GM18519 (cell line): ENCODE results near the gene HLA-E.
"Not testable (repeated sequence)": the region's sequence is repeated elsewhere in the genome, so short reads cannot be mapped to it uniquely, and the experiment has no call there.

ENCODE experiments used
- ATAC-seq: cut with Tn5 transposase; IDR thresholded peaks from one replicate; pipeline ENCODE4 v1.9.1; 2021; ENCODE audit warnings: mild to moderate bottlenecking, moderate library complexity; ENCODE audit not compliant: unreplicated experiment, low FRiP score

HLA-E gene

DNA sequence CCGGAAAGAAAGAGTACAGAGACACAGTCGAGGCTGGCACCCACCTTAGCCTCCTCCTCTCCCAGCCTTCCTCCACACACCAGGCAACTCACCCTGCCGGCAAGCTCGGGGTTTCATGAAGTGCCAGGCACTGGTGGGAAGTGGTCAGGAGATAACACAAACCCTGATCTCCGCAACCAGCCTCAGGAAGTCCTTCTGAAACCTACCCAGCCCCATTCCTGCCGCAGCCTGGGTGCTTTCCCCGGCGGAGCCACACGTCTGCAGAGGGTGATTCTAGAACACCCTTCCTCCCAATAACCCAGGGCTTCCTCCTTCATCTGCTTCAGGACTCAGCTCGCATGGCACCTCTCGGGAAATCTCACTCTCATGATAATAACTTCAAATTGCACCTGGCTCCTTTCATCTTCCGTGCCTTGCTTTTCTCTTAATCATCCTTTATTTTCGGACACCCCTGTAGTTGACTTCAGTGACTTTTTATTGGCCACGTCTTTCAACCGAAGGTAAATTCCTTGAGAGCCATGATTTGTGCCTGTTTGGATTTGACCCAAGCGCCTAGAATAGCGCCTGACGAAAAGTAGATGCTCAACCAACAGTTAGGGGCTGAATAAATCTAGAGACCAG is 8.7 kb upstream of the HLA-E start:
- ATAC-seq = no peak

DNA sequence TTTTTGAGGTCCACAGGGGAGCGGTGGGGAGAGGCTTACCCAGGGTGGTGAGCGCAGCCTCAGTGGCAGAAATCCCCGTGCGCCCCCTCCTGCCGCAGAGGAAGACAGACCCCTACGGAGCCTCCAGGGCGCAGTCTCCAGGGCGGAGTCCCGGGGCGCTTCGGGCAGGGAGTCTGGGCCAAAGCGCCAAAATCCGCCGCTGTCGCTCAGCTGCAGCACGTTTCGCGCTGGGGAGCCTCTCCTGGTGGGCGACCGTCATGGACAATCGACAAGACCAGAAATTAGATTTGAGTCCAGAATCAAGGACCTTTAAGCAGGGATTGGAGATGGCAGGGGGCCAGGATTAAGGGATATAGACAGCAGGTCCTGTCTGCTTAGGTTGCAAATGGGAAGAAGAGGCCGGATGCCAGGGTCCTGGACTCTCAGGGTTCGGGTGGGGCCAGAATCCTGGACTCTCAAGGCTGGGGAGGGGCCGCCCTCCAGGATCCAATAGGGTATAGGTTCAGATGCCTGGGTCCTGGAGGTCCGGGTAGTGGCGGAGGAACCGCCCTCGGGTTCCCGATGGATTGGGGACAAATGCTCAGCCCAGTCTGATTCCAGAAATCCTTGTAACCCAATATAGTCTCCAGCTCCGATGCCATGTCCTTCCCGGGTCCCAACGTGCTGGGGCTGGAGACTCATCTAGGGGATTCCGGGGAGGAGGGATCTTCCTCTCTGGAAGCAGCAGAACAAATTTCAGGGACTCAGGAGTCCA is 7.9 kb upstream of the HLA-E start:
- no peak for ATAC-seq

DNA sequence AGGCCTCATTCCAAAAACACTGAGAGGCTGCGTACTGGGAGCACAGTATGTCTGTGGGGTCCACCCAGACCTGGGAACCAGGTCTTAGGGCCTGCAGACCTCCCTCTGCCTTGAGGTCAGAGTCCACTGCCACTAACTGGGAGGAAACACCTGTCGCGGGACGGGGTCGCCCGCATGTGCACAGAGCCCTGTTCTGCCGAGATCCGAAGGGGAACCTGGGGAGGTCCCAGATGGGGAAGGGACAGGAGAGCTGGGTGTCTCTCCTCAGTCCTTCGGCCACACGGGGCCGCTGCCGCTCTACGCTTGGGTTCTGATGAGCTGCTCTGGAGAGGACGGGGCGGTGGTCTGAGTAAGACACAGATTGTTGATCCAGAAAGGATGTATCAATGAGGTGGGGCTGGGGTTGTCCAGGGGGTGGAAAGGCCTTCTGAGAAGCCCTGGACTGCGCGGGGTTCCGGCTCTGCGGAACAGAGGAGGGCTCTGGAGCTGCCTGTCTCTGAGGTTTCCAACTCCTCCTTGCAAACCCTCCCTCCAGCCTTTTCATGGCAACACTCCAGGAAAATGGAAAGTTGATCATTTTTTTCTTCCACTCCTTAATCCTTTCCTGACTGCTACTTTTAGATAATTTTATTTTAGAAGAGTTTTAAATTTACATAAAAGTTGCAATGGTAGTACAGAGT is 7.2 kb upstream of the HLA-E start:
- not testable (repeated sequence) for ATAC-seq

DNA sequence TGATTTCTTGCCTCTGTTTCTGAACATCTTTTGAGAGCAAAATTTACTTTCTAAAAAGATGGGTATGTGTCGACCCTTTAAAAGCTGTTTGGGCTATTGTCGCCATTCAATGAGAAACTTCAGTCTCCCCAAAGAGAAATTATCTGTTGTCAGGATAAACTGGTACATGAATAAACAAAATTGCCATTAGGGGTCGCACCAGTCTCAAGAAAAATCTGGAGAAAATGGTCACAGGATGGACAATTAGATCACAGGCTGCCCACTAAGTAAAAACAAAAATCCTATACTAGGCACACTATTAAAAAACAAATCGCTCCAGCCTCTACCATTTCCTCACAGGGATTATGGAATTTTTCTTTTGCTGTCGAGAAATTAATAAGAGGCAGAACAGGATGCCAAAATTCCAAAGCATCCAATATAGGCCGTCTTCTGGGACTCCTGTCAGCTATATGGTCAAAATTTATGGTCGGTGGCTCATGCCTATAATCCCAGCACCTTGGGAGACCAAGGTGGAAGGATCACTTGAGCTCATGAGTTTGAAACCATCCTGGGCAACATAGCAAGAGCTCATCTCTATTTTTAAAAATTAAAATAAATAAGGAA is 5.5 kb upstream of the HLA-E start:
- ATAC-seq = no peak

DNA sequence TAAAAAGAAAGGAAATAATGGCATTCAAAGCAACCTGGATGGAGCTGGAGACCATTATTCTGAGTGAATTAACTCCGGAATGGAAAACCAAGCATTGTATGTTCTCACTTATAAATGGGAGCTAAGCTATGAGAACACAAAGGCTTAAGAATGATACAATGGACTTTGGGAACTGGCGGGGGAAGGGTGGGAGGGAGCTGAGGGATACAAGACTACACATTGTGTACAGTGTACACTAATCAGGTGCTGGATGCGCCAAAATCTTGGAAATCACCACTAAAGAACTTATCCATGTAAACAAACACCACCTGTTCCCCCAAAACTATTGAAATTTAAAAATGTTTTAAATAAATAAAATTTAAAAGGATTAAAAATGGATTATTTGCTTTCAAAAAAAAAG is 4.1 kb upstream of the HLA-E start:
- ATAC-seq = no peak

DNA sequence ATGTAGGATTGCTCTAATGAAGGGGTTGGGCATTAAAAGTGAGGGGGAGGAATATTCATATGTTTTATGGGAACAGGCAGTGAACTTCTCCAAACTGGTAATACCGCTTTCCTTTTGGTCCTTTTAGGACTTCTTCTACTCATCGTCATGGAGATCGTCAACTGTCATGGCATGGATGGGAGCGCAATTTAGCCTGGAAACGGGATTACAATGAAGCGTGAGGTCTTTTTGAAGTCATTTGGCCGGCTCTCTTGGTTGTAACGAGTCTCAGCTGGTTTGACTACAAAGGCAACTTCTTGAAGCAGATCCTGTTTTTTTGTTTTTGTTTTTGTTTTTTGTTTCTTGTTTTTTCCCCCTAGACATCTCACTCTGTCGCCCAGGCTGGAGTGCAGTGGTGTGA is 1.4 kb upstream of the HLA-E start:
- no peak for ATAC-seq

DNA sequence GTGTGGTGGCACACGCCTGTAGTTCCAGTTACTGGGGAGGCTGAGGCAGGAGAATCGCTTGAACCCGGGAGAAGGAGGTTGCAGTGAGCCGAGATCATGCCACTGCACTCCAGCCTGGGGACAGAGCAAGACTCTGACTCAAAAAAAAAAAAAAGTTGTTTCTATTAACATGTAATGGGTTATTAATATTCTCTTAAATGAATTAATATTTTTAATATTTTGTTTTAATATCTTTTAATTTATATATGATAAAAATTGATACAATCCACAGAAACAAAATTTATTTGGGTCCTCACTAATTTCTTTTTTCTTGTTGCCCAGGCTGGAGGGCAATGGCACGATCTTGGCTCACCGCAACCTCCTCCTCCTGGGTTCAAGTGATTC is 620 bp upstream of the HLA-E start:
- not testable (repeated sequence) for ATAC-seq

DNA sequence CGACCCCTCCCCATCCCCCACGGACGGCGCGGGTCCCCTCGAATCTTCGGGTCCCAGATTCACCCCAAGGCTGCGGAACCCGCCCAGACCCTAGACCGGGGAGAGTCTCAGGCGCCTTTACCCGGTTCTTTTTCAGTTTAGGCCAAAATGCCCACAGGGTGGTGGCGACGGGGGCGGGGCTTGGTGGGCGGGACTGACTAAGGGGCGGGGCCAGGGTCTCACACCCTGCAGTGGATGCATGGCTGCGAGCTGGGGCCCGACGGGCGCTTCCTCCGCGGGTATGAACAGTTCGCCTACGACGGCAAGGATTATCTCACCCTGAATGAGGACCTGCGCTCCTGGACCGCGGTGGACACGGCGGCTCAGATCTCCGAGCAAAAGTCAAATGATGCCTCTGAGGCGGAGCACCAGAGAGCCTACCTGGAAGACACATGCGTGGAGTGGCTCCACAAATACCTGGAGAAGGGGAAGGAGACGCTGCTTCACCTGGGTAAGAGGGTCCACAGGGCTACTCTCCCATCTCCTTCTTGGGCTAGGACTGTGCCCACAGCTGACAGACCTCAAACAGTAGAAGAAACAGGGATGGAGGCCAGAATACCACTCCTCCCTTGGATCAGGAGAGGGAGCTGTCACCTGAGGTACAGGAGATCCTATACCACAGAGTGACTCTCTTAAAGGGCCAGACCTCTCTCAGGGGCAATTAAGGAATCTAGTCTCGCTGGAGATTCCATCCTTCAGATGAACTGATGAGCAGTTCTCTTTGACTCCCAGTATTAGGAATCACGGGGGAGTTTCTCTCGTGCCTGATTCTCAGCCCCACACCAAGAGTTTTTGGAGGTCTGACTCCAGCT is 942 bp downstream of the HLA-E start:
- ATAC-seq = no peak

DNA sequence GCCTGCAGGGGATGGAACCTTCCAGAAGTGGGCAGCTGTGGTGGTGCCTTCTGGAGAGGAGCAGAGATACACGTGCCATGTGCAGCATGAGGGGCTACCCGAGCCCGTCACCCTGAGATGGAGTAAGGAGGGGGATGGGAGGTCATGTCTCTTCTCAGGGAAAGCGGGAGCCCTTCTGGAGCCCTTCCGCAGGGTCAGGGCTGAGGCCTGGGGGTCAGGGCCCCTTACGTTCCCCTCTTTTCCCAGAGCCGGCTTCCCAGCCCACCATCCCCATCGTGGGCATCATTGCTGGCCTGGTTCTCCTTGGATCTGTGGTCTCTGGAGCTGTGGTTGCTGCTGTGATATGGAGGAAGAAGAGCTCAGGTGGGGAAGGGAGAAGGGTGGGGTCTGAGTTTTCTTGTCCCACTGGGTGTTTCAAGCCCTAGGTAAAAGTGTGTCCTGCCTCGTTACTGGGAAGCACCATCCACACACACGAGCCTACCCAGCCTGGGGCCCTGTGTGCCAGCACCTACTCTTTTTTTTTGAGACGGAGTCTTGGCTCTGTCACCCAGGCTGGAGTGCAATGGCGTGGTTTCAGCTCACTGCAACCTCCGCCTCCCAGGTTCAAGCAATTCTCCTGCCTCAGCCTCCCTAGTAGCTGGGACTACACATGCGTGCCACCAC is 2.1 kb downstream of the HLA-E start:
- ATAC-seq = not testable (repeated sequence)

DNA sequence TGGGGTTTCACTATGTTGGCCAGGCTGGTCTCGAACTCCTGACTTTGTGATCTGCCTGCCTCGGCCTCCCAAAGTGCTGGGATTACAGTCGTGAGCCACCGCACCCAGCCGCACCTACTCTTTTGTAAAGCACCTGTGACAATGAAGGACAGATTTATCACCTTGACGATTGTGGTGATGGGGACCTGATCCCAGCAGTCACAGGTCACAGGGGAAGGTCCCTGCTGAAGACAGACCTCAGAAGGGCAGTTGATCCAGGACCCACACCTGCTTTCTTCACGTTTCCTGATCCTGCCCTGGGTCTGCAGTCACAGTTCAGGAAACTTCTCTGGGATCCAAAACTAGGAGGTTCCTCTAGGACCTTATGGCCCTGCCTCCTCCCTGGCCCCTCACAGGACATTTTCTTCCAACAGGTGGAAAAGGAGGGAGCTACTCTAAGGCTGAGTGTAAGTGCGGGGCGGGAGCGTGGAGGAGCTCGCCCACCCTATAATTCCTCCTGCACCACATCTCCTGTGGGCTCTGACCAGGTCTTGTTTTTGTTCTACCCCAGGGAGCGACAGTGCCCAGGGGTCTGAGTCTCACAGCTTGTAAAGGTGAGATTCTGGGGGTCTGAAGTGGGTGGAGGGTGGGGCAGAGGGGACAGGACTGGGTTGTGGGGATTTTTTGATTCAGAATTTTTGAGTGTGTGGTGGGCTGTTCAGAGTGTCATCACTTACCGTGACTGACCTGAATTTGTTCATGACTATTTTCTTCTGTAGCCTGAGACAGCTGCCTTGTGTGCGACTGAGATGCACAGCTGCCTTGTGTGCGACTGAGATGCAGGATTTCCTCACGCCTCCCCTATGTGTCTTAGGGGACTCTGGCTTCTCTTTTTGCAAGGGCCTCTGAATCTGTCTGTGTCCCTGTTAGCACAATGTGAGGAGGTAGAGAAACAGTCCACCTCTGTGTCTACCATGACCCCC is 3.0 kb downstream of the HLA-E start:
- no peak for ATAC-seq

DNA sequence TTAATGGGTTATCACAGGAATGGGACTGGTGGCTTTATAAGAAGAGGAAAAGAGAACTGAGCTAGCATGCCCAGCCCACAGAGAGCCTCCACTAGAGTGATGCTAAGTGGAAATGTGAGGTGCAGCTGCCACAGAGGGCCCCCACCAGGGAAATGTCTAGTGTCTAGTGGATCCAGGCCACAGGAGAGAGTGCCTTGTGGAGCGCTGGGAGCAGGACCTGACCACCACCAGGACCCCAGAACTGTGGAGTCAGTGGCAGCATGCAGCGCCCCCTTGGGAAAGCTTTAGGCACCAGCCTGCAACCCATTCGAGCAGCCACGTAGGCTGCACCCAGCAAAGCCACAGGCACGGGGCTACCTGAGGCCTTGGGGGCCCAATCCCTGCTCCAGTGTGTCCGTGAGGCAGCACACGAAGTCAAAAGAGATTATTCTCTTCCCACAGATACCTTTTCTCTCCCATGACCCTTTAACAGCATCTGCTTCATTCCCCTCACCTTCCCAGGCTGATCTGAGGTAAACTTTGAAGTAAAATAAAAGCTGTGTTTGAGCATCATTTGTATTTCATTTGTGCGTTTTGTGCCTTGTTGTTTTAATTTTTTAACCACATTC is 4.4 kb downstream of the HLA-E start:
- ATAC-seq = no peak

DNA sequence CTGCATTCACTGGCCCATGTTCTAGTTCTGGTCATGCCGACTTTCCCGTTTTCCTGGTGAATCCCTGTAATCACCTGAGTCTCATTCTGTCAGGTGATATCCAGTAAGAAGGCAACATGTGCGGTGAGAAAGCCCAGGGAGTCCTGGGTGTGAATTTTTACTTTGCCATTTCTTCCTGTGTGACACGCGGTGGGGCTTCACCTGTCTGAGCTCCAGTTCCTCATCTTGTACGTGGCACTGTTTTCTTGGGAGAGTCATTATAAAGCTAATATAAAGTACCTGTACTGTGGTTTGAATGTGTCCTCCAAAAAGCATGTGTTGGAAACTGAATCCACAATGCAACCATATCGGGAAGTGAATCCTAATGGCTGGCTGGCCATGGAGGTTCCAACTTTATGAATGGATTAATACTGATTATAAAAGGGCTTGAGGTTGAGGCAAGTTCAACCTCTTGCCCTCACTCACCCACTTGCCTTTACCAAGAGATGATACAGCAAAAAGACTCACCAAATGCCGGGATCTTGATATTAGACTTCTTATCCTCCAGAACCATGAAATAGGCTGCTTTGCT is 5.1 kb downstream of the HLA-E start:
- ATAC-seq = no peak

DNA sequence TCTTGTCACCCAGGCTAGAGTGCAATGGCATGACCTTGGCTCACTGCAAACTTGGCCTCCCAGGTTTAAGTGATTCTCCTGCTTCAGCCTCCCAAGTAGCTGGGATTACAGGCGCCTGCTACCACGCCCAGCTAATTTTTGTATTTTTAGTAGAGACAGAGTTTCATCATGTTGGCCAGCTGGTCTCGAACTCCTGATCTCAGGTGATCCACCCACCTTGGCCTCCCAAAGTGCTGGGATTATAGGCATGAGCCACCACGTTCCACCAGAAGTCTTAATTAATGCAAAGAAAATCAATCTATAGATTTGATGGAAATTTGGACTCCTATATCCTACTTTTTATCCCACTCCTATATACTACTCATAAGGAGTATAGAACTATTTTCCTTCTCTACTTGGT is 5.8 kb downstream of the HLA-E start:
- ATAC-seq = not testable (repeated sequence)

DNA sequence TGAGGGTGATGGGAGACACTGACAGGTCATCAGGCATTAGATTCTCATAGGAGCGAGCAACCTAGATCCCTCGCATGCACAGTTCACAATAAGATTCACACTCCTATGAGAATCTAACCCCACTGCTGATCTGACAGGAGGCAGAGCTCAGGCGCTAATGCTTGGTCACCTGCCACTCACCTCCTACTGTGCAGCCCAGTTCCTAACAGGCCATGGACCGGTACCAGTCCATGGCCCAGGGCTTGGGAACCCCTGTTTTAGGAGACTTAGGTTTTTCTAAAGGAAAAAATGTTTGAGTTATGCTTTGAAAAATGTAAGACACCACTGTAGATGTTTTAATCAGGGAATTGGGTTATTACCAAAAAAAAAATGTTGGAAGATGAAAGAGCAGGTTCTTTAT is 6.7 kb downstream of the HLA-E start:
- no peak for ATAC-seq

DNA sequence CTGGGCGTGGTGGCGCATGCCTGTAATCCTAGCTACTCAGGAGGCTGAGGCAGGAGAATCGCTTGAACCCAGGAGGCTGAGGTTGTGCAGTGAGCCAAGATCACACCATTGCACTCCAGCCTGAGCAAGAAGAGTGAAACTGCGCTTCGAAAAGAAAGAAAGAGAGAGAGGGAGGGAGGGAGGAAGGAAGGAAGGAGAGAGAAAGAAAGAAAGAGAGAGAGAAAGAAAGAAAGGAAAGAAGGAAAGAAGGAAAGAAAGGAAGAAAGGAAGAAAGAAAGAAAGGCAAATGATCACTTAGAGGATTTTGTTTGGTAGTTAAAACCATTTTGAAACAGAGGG is 7.9 kb downstream of the HLA-E start:
- not testable (repeated sequence) for ATAC-seq

DNA sequence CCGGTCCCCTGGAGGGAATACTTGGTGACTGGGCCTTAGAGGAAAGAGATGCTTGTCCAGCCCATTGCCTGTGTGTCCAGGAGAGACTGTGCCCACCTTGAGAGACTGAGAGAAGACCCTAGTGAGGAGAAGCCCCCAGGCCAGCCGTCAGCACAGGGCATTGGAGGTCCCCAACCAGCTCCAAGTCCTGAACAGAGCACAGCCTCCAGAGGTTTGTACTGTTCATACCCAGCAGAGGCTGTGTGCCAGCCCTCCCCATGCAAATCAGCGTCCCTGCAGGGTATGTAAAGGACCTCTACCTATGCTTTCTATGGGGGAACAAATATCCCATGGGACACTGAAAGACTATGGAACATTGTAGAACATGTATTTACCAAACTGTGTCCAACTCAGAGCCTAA is 8.4 kb downstream of the HLA-E start:
- no peak for ATAC-seq

DNA sequence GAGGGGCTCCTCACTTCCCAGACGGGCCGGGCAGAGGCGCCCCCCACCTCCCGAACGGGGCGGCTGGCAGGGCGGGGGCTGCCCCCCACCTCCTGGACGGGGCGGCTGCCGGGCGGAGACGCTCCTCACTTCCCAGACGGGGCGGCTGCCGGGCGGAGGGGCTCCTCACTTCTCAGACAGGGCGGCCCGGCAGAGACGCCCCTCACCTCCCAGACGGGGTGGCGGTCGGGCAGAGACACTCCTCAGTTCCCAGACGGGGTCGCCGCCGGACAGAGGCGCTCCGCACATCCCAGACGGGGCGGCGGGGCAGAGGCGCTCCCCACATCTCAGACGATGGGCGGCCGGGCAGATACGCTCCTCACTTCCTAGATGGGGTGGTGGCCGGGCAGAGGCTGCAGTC is 9.4 kb downstream of the HLA-E start:
- not testable (repeated sequence) for ATAC-seq
